Tibial artery (tissue), 4 donors: ENCODE data around the gene RNF208.
"Not testable (repeated sequence)": the region's sequence is repeated elsewhere in the genome, so short reads cannot be mapped to it uniquely, and the experiment has no call there.

Experiments
- DNase-seq, 2 donors: peaks; one replicate each; pipeline ENCODE4 v3.0.0-alpha.2; 2019
- H3K27ac ChIP-seq, 2 donors: fragments of 200-600 bp; sonication (generic) in 1 of 2; 1 replicate in 1 of 2; 2 replicates in 1 of 2; pipeline ENCODE4 v1.5.1; 2018 to 2019; ENCODE audit warnings: mild to moderate bottlenecking in 1 of 2
- H3K27me3 ChIP-seq, 2 donors: fragments of 200-600 bp; sonication (generic) in 1 of 2; one replicate each; pipeline versions ENCODE4 v1.5.1 to v1.6.0; 2016 to 2019
- H3K36me3 ChIP-seq, 3 donors: fragments of 200-600 bp; sonication (generic) in 2 of 3; one replicate each; pipeline ENCODE4 v1.5.1; 2016 to 2019; ENCODE audit warnings: mild to moderate bottlenecking in 2 of 3
- H3K4me1 ChIP-seq, 4 donors: fragments of 200-600 bp; sonication (generic) in 2 of 4; 1 replicate in 3 of 4; 2 replicates in 1 of 4; pipeline ENCODE4 v1.5.1; 2016 to 2019
- H3K4me3 ChIP-seq, 2 donors: fragments of 200-600 bp; sonication (generic) in 1 of 2; 1 replicate in 1 of 2; 2 replicates in 1 of 2; pipeline ENCODE4 v1.5.1; 2018 to 2019; ENCODE audit warnings: mild to moderate bottlenecking in 2 of 2
- H3K9me3 ChIP-seq, 3 donors: fragments of 200-600 bp; sonication (generic) in 1 of 3; one replicate each; pipeline ENCODE4 v1.5.1; 2016 to 2019
- intact Hi-C: fragments of 100-400 bp; cut with DNase I; formaldehyde crosslinking; loops from one replicate; pipeline ENCODE4 v1.15.0; 2023; ENCODE audit warnings: low total_unique reads
- TF ChIP-seq, protein P1 (sequence below), 2 experiments: fragments of 200-600 bp in 1 of 2; fragments of 450-650 bp in 1 of 2; IDR thresholded peaks; one replicate each; pipeline ENCODE4 v1.5.1; 2017 to 2019; ENCODE audit warnings: antibody characterized with exemption in 2 of 2, mild to moderate bottlenecking in 1 of 2, moderate library complexity in 1 of 2

Gene RNF208

DNA sequence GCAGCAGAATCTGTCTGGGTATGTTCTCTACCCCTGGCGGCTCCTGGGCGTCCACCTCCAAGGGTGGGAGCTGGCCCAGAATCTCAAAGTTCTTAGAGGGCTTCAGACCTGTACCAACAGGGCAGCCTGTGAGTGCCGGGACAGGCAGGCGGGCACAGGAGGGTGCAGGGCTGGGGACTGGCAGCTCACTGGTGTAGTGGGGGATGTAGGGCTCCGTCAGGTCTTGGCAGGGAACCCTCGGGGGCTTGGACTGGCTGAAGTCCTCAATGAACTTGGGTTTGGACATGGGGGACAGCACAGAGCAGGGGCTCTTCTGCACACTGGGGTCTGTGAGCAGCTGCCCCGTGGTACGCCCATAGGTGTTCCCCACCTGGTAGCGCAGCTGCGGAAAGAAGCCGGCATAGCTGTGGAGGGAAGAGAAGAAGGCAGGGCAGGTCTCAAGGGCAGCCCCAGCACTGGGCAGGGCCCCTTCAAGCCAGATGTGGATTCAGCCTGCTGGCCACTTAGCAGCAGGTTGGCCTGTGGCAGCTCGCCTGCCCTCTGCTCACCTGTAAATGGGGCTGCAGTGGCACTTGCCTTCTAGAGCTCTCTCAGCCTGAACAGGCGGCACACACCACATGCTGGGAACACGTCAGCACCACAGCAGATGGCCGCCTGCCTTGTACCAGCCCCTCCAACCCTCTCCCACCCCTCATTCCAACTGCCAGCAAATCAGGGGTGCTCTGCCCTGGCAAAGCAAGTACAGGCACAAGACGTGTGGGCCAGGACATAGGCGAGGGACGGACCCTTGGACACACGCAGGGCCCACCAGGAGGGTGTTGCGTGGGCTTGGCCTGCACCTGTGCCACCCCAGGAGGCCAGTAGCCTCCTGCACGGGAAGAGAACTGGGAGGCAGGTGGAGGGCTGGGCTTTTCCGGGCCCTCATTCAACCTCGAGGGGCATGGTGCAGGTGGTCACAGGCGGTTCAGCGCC is 23.7 kb upstream of the RNF208 start:
- Histone ChIP-seq H3K4me3 (no peak overlapping the region), H3K4me1 (peaks cover 0 to 22% (median 19%) of the 10 kb centered on the region in 4 donors), H3K27me3 (peaks cover 0 to 9% of the 10 kb centered on the region in 2 donors), H3K9me3 (no peaks in the 10 kb centered on the region), H3K27ac (no peak overlapping the region), H3K36me3 (peaks cover 8 to 23% (median 21%) of the 10 kb centered on the region in 3 donors)
- TF ChIP-seq, protein P1, sequence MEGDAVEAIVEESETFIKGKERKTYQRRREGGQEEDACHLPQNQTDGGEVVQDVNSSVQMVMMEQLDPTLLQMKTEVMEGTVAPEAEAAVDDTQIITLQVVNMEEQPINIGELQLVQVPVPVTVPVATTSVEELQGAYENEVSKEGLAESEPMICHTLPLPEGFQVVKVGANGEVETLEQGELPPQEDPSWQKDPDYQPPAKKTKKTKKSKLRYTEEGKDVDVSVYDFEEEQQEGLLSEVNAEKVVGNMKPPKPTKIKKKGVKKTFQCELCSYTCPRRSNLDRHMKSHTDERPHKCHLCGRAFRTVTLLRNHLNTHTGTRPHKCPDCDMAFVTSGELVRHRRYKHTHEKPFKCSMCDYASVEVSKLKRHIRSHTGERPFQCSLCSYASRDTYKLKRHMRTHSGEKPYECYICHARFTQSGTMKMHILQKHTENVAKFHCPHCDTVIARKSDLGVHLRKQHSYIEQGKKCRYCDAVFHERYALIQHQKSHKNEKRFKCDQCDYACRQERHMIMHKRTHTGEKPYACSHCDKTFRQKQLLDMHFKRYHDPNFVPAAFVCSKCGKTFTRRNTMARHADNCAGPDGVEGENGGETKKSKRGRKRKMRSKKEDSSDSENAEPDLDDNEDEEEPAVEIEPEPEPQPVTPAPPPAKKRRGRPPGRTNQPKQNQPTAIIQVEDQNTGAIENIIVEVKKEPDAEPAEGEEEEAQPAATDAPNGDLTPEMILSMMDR (IDR thresholded peaks at IDR 0.05): no peak
- intact Hi-C loops: no loop called here
- DNase-seq: no peak

DNA sequence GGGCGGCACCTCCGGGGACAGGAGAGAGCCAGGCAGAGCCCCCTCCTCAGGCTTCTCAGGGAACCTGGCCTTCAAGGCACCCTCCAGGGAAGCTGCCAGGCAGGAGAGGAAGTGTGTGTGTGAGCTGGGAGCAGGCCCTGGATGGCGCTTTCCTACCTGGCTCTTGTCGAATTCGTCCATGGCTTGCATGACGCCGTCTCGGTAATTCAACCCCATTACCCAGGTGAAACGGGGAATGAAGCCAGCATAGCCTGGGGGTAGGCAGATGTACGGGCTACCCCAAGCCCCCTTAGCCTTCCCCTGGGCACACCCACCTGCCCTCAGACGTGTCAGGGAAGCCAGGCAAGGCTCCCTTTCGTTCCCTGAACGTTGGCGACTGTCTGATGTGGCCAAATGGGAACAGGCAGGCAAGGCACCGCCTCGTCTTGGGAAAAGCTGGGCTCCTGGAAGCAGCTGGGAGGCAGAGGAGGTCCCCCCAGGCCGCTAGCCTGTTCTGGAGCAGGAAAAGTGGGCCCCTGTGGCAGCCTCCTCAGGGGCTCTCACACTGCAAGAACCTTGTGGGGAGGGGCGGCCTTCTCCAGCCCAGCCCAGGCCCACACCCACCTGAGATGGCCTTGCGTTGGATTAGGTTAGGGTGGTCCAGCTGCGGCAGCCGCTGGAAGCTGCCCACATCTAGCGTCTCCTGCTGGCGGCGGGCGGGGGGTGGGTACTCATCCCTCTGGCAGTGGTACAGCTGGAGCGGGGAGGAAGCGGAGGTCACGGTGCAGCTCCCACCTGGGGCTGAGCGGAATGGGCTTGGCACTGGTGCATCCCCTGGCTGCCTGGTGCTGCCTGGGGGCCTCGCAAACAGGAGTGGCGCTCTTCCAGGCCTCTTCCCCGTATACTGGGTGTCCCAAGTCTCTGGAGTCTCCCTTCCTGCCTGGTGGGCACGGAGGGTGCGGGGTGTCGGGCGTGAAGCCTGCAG is 22.7 kb upstream of the RNF208 start:
- H3K9me3 ChIP-seq: no peaks in the 10 kb centered on the region
- peaks cover 8 to 23% (median 21%) of the 10 kb centered on the region in 3 donors for H3K36me3 ChIP-seq
- H3K4me1 ChIP-seq: peaks cover 0 to 28% (median 21%) of the 10 kb centered on the region in 4 donors
- intact Hi-C loops: no loop called here
- TF ChIP-seq, protein P1 (IDR thresholded peaks at IDR 0.05): no peak
- no peak overlapping the region for H3K4me3 ChIP-seq
- DNase-seq: no peak
- H3K27ac ChIP-seq: no peak overlapping the region
- H3K27me3 ChIP-seq: peaks cover 0 to 5% of the 10 kb centered on the region in 2 donors

DNA sequence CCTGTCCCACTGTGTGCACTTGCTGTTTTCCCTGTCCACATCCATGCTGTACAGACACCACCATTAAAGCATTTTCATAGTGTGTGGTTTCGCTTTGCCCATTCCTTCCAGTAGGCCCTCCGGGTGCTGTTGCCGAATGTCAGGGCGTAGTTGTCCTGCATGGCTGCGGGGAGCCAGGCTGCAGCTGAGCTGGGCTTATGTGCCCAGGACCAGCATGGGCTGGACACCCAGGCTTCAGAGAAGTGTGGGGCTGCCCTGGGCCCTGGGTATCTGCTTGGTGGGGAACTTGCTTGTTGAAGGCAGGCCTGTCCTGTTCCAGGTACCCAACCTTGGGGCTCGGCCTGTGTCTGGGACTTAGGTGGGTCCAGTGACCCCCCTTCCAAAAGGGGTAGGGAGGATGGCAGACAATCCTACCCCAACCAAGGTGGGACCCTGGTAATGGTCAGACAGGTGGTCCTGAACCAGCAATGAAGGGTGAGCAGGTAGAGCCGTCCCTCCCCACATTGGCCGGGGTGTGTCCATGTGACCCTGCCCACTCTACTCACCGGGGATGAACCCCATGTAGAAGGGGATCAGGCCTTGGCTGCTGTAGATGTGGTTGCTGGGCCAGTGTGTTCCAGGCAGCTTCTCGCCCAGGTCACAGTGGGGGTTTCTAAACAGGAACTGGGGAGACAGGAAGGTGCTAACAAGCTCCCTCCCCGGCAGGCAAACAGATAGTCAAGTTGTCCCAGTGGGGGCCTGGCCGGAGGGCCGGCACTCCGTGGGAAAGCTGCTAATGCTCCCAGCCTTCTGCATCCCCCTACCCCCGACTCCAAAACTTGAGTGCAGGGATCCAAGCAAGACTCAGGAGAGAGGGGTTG is 21.8 kb upstream of the RNF208 start:
- H3K4me1 ChIP-seq: peaks cover 0 to 31% (median 24%) of the 10 kb centered on the region in 4 donors
- DNase-seq: no peak
- H3K36me3 ChIP-seq: peaks cover 8 to 23% (median 21%) of the 10 kb centered on the region in 3 donors
- H3K9me3 ChIP-seq: no peaks in the 10 kb centered on the region
- no peak overlapping the region for H3K27ac ChIP-seq
- TF ChIP-seq, protein P1 (IDR thresholded peaks at IDR 0.05): no peak
- no peak overlapping the region for H3K4me3 ChIP-seq
- intact Hi-C loops: no loop called here
- H3K27me3 ChIP-seq: peaks cover 0 to 2% of the 10 kb centered on the region in 2 donors

DNA sequence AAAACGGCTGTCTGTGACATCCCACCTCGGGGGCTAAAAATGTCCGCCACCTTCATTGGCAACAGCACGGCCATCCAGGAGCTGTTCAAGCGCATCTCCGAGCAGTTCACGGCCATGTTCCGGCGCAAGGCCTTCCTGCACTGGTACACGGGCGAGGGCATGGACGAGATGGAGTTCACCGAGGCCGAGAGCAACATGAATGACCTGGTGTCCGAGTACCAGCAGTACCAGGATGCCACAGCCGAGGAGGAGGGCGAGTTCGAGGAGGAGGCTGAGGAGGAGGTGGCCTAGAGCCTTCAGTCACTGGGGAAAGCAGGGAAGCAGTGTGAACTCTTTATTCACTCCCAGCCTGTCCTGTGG is 21.2 kb upstream of the RNF208 start:
- H3K27ac ChIP-seq, H3K9me3 ChIP-seq, H3K4me3 ChIP-seq, intact Hi-C loops, DNase-seq, H3K27me3 ChIP-seq: not testable (repeated sequence)
- peaks cover 0 to 35% (median 25%) of the 10 kb centered on the region in 4 donors for H3K4me1 ChIP-seq
- H3K36me3 ChIP-seq: peaks cover 8 to 23% (median 21%) of the 10 kb centered on the region in 3 donors

DNA sequence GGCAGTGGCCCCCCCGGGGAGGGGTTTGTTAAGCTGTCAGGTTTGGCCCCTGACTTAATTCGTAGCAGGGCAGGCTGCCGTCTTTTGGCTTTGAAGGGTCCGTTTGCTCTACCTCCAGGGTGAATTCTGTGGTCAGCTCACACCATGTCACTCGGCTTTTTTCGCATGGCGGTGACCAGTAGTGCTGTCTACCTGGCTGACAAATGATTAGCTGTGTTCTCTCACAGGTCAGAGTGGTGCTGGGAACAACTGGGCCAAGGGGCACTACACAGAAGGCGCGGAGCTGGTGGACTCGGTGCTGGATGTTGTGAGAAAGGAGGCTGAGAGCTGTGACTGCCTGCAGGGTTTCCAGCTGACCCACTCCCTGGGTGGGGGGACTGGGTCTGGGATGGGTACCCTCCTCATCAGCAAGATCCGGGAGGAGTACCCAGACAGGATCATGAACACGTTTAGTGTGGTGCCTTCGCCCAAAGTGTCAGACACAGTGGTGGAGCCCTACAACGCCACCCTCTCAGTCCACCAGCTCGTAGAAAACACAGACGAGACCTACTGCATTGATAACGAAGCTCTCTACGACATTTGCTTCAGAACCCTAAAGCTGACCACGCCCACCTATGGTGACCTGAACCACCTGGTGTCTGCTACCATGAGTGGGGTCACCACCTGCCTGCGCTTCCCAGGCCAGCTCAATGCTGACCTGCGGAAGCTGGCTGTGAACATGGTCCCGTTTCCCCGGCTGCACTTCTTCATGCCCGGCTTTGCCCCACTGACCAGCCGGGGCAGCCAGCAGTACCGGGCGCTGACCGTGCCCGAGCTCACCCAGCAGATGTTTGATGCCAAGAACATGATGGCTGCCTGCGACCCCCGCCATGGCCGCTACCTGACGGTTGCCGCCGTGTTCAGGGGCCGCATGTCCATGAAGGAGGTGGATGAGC is 20.5 kb upstream of the RNF208 start:
- Histone ChIP-seq H3K4me1 (peaks cover 0 to 41% (median 25%) of the 10 kb centered on the region in 4 donors), H3K9me3 (no peaks in the 10 kb centered on the region), H3K27me3 (no peaks in the 10 kb centered on the region), H3K4me3 (peak overlapping the region; percentile 77 to 82), H3K27ac (peak overlapping the region; percentile 90 to 91), H3K36me3 (peaks cover 8 to 23% (median 21%) of the 10 kb centered on the region in 3 donors)
- DNase-seq: no peak
- TF ChIP-seq, protein P1 (IDR thresholded peaks at IDR 0.05): no peak
- intact Hi-C loops: no loop called here
